ENCODE data around the gene RPGRIP1L.

- TF ChIP-seq HMGXB4 (CRISPR knock-in tag; IDR thresholded peaks at IDR 0.05) (no peak), USF1 (CRISPR knock-in tag; IDR thresholded peaks at IDR 0.05) (no peak), MLX (CRISPR knock-in tag; IDR thresholded peaks at IDR 0.05) (no peak), CTCF (IDR thresholded peaks at IDR 0.05) (no peak), ELF4 (CRISPR knock-in tag; IDR thresholded peaks at IDR 0.05; ENCODE audit: low read depth) (no peak), ESRRA (CRISPR knock-in tag; IDR thresholded peaks at IDR 0.05; ENCODE audit: borderline replicate concordance) (no peak), ZNF532 (CRISPR knock-in tag; IDR thresholded peaks at IDR 0.05; ENCODE audit: borderline replicate concordance) (no peak), USF2 (CRISPR knock-in tag; IDR thresholded peaks at IDR 0.05) (no peak), HMGA2 (CRISPR knock-in tag; IDR thresholded peaks at IDR 0.05) (no peak), JUN (CRISPR knock-in tag; IDR thresholded peaks at IDR 0.05) (no peak)
These were observed 40.8 kb upstream of the RPGRIP1L start for GRCh38 chr16:53744449-53744848.

Data from WTC11 (cell line).